ENCODE measurements around the gene SLC43A2. TPM values are rescaled to one million over a fixed set of nuclear protein-coding genes. Genes with fewer than 3 reads are reported as not detected.
A peak's percentile ranks its signal among the peaks of the same experiment; 100 is the strongest.
"Not testable (repeated sequence)": the region's sequence is repeated elsewhere in the genome, so short reads cannot be mapped to it uniquely, and the experiment has no call there.

SLC43A2 gene
- total RNA-seq (100 to 1,000 TPM in 1 of 5 experiments, 10 to 100 TPM in 1, 1 to 10 TPM in 2, under 1 TPM in 1; 0.44 to 112 (median 9.2) TPM), polyA plus RNA-seq (1 to 10 TPM; 3.5 to 3.7 TPM), total RNA-seq (9.2 reads per million, percentile 34 among the genes with 10 or more reads in this experiment)

- Histone ChIP-seq H3K9me3 (ENCODE audit: control insufficient read depth in 2 of 3, low read length in 3 of 3) (no peaks in the 10 kb centered on the region), H3K36me3 (ENCODE audit: control insufficient read depth in 2 of 3, insufficient read depth in 3 of 3, low read length in 3 of 3) (no peaks in the 10 kb centered on the region), H3K27ac (ENCODE audit: low read depth, low read length) (peak within 1 kb of the TSS; percentile 74), H3K4me3 (ENCODE audit: low read length) (peak within 1 kb of the TSS; percentile 83), H3K27me3 (ENCODE audit: control insufficient read depth in 2 of 2, insufficient read depth in 2 of 2, low read length in 2 of 2) (no peaks in the 10 kb centered on the region), H3K4me1 (ENCODE audit: control insufficient read depth in 2 of 2, insufficient read depth in 2 of 2, low read length in 2 of 2) (peaks cover 5 to 20% of the 10 kb centered on the region in 2 donors)
- peak; percentile 65 to 86 (median 75) for DNase-seq
- Mint-ChIP-seq H3K27ac (peak within 1 kb of the TSS; percentile 73 to 95 (median 87)), H3K36me3 (no peaks in the 10 kb centered on the region), H3K27me3 (peaks cover 0 to 59% (median 0%) of the 10 kb centered on the region in 5 donors), H3K4me3 (peak within 1 kb of the TSS; percentile 92 to 96 (median 94)), H3K4me1 (peaks cover 17 to 26% (median 22%) of the 10 kb centered on the region in 7 donors), H3K9me3 (peaks cover 0 to 2% (median 0%) of the 10 kb centered on the region in 11 donors)
- POLR2A ChIA-PET, result interaction anchor here (0.6 to 3.9 kb wide), 6 partner anchors 21 to 584 kb away, joined by 3 to 27 read pairs (median 6); partner anchors contain the start of genes INPP5K, PITPNA and RILP
- CTCF ChIA-PET, result interaction anchor here (0.8 to 1.5 kb wide), 2 partner anchors 21 to 277 kb away, joined by 3 read pairs; no protein-coding TSS in a partner anchor
- ATAC-seq, result peak; percentile 81
- intact Hi-C loops (cut with micrococcal nuclease), result loop anchor here (1.0 to 2.0 kb wide), 10 partner anchors 15 to 263 kb away; partner anchors contain the start of genes INPP5K (in 2 of the 2), PITPNA (in 2 of the 2), RILP (in 2 of the 2) and CRK (in 1 of the 2)
Observed at GRCh38 chr17:1627982-1628855, at the start of gene SLC43A2. TSS of gene SLC43A2 (minus strand) at chr17:1628834. CDS start at chr17:1627874, 960 bp downstream.

- ChIA-PET POLR2A (no interaction called here), CTCF (no interaction called here)
- intact Hi-C loops (cut with micrococcal nuclease), result no loop called here
- ATAC-seq, result no peak
- Mint-ChIP-seq H3K36me3 (peaks cover 26 to 52% (median 43%) of the 10 kb centered on the region in 5 donors), H3K4me3 (no peak overlapping the region), H3K27me3 (no peaks in the 10 kb centered on the region), H3K27ac (peak overlapping the region in 3 of 9 donors; percentile 19 to 72 (median 47)), H3K4me1 (peaks cover 8 to 39% (median 21%) of the 10 kb centered on the region in 7 donors), H3K9me3 (no peaks in the 10 kb centered on the region)
- no peaks in the 10 kb centered on the region for H3K27me3 ChIP-seq (ENCODE audit: control insufficient read depth in 2 of 2, insufficient read depth in 2 of 2, low read length in 2 of 2)
- H3K4me1 ChIP-seq (ENCODE audit: control insufficient read depth in 2 of 2, insufficient read depth in 2 of 2, low read length in 2 of 2), result no peaks in the 10 kb centered on the region
- H3K36me3 ChIP-seq (ENCODE audit: control insufficient read depth in 2 of 3, insufficient read depth in 3 of 3, low read length in 3 of 3), result peaks cover 82 to 98% (median 88%) of the 10 kb centered on the region in 3 experiments
- no peak overlapping the region for H3K27ac ChIP-seq (ENCODE audit: low read depth, low read length)
- no peaks in the 10 kb centered on the region for H3K9me3 ChIP-seq (ENCODE audit: control insufficient read depth in 2 of 3, low read length in 3 of 3)
- H3K4me3 ChIP-seq (ENCODE audit: low read length), result no peak overlapping the region
- no peak for DNase-seq
Observed at GRCh38 chr17:1676401-1676800, 47.8 kb upstream of the SLC43A2 start.

- Histone ChIP-seq H3K36me3 (ENCODE audit: control insufficient read depth in 2 of 3, insufficient read depth in 3 of 3, low read length in 3 of 3) (peaks cover 64 to 98% (median 79%) of the 10 kb centered on the region in 3 experiments), H3K4me1 (ENCODE audit: control insufficient read depth in 2 of 2, insufficient read depth in 2 of 2, low read length in 2 of 2) (no peaks in the 10 kb centered on the region), H3K4me3 (ENCODE audit: low read length) (no peak overlapping the region), H3K27me3 (ENCODE audit: control insufficient read depth in 2 of 2, insufficient read depth in 2 of 2, low read length in 2 of 2) (no peaks in the 10 kb centered on the region), H3K9me3 (ENCODE audit: control insufficient read depth in 2 of 3, low read length in 3 of 3) (no peaks in the 10 kb centered on the region), H3K27ac (ENCODE audit: low read depth, low read length) (no peak overlapping the region)
- ChIA-PET POLR2A (interaction anchor here (1.2 kb wide), 1 partner anchor 11 kb away, joined by 4 read pairs; no protein-coding TSS in a partner anchor), CTCF (interaction anchor here (0.5 kb wide), 1 partner anchor 27 kb away, joined by 3 read pairs; no protein-coding TSS in a partner anchor)
- intact Hi-C loops (cut with micrococcal nuclease), result loop anchor here in 1 of 2 donors (5.0 kb wide), 1 partner anchor 369 kb away; the partner anchor contains the start of gene OVCA2
- Mint-ChIP-seq H3K27me3 (no peaks in the 10 kb centered on the region), H3K4me3 (no peak overlapping the region), H3K4me1 (peaks cover 19 to 45% (median 34%) of the 10 kb centered on the region in 7 donors), H3K27ac (peak overlapping the region in 5 of 9 donors; percentile 6 to 60 (median 43)), H3K36me3 (peaks cover 29 to 55% (median 43%) of the 10 kb centered on the region in 5 donors), H3K9me3 (peaks cover 0 to 2% (median 0%) of the 10 kb centered on the region in 11 donors)
- DNase-seq, result peak in 1 of 9 donors; percentile 7
- ATAC-seq, result peak; percentile 26
Observed at GRCh38 chr17:1673041-1673785, 44.6 kb upstream of the SLC43A2 start.

- intact Hi-C loops (cut with micrococcal nuclease), result not testable (repeated sequence)
Observed at GRCh38 chr17:1663934-1664333, 35.3 kb upstream of the SLC43A2 start.

GRCh38 chr17:1661045-1661444, 32.4 kb upstream of the SLC43A2 start:
- H3K4me3 ChIP-seq (ENCODE audit: low read length), result no peak overlapping the region
- Mint-ChIP-seq H3K27ac (no peak overlapping the region), H3K4me1 (peaks cover 0 to 12% (median 4%) of the 10 kb centered on the region in 7 donors), H3K4me3 (no peak overlapping the region), H3K36me3 (peaks cover 21 to 58% (median 45%) of the 10 kb centered on the region in 5 donors), H3K27me3 (no peaks in the 10 kb centered on the region), H3K9me3 (peaks cover 0 to 2% (median 0%) of the 10 kb centered on the region in 11 donors)
- CTCF ChIA-PET, result interaction anchor here (1.6 kb wide), 2 partner anchors 9 to 11 kb away, joined by 4 to 6 read pairs; partner anchors contain the start of gene RILP
- POLR2A ChIA-PET, result interaction anchor here (0.6 kb wide), 1 partner anchor 15 kb away, joined by 3 read pairs; the partner anchor contains the start of gene SCARF1
- intact Hi-C loops (cut with micrococcal nuclease), result no loop called here
- H3K27ac ChIP-seq (ENCODE audit: low read depth, low read length), result no peak overlapping the region
- H3K9me3 ChIP-seq (ENCODE audit: control insufficient read depth in 2 of 3, low read length in 3 of 3), result no peaks in the 10 kb centered on the region
- no peak for DNase-seq
- no peak for ATAC-seq
- no peaks in the 10 kb centered on the region for H3K27me3 ChIP-seq (ENCODE audit: control insufficient read depth in 2 of 2, insufficient read depth in 2 of 2, low read length in 2 of 2)
- peaks cover 51 to 89% (median 51%) of the 10 kb centered on the region in 3 experiments for H3K36me3 ChIP-seq (ENCODE audit: control insufficient read depth in 2 of 3, insufficient read depth in 3 of 3, low read length in 3 of 3)
- no peaks in the 10 kb centered on the region for H3K4me1 ChIP-seq (ENCODE audit: control insufficient read depth in 2 of 2, insufficient read depth in 2 of 2, low read length in 2 of 2)

More at GRCh38 chr17:1663934-1664333, 35.3 kb upstream of the SLC43A2 start:
- H3K27me3 Mint-ChIP-seq; H3K9me3 Mint-ChIP-seq; H3K4me1 ChIP-seq (ENCODE audit: control insufficient read depth in 2 of 2, insufficient read depth in 2 of 2, low read length in 2 of 2); H3K27me3 ChIP-seq (ENCODE audit: control insufficient read depth in 2 of 2, insufficient read depth in 2 of 2, low read length in 2 of 2); H3K27ac ChIP-seq (ENCODE audit: low read depth, low read length); CTCF ChIA-PET; DNase-seq; ATAC-seq; H3K9me3 ChIP-seq (ENCODE audit: control insufficient read depth in 2 of 3, low read length in 3 of 3); H3K4me3 Mint-ChIP-seq; H3K4me3 ChIP-seq (ENCODE audit: low read length): not testable (repeated sequence)
- Mint-ChIP-seq H3K27ac (peak overlapping the region in 1 of 9 donors; percentile 38), H3K4me1 (peaks cover 6 to 18% (median 12%) of the 10 kb centered on the region in 7 donors), H3K36me3 (peaks cover 13 to 45% (median 33%) of the 10 kb centered on the region in 5 donors)
- peaks cover 31 to 88% (median 35%) of the 10 kb centered on the region in 3 experiments for H3K36me3 ChIP-seq (ENCODE audit: control insufficient read depth in 2 of 3, insufficient read depth in 3 of 3, low read length in 3 of 3)
- POLR2A ChIA-PET, result interaction anchor here (0.8 kb wide), 1 partner anchor 15 kb away, joined by 3 read pairs; no protein-coding TSS in a partner anchor
